ENCODE measurements around the gene C17orf107. TPM values are rescaled to one million over a fixed set of nuclear protein-coding genes. Genes with fewer than 3 reads are reported as not detected.
A peak's percentile ranks its signal among the peaks of the same experiment; 100 is the strongest.
"Not testable (repeated sequence)": the region's sequence is repeated elsewhere in the genome, so short reads cannot be mapped to it uniquely, and the experiment has no call there.

Gene C17orf107
- total RNA-seq, 1 donor from 2014 or later = 1.8 TPM

GRCh38 chr17:4854111-4854681 lies 45.1 kb upstream of the C17orf107 start:
- TF ChIP-seq CTCF (IDR thresholded peaks at IDR 0.05) = no peak
- no peaks in the 10 kb centered on the region for H3K27me3 Mint-ChIP-seq (ENCODE audit: low read depth)
- H3K4me3 Mint-ChIP-seq (ENCODE audit: unreplicated experiment) = no peak overlapping the region
- no peaks in the 10 kb centered on the region for H3K9me3 Mint-ChIP-seq (ENCODE audit: low read depth)
- H3K4me1 Mint-ChIP-seq (ENCODE audit: low read depth) = peaks cover 68% of the 10 kb centered on the region
- peaks cover 7% of the 10 kb centered on the region for H3K36me3 Mint-ChIP-seq (ENCODE audit: low read depth)
- DNase-seq (ENCODE audit: low spot score) = no peak
- H3K27ac Mint-ChIP-seq (ENCODE audit: unreplicated experiment) = peak overlapping the region; percentile 62

GRCh38 chr17:4856271-4856936 lies 42.9 kb upstream of the C17orf107 start:
- no peaks in the 10 kb centered on the region for H3K9me3 Mint-ChIP-seq (ENCODE audit: low read depth)
- H3K36me3 Mint-ChIP-seq (ENCODE audit: low read depth) = peaks cover 7% of the 10 kb centered on the region
- H3K27ac Mint-ChIP-seq (ENCODE audit: unreplicated experiment) = no peak overlapping the region
- H3K27me3 Mint-ChIP-seq (ENCODE audit: low read depth) = no peaks in the 10 kb centered on the region
- TF ChIP-seq CTCF (IDR thresholded peaks at IDR 0.05) = no peak
- peaks cover 54% of the 10 kb centered on the region for H3K4me1 Mint-ChIP-seq (ENCODE audit: low read depth)
- no peak for DNase-seq (ENCODE audit: low spot score)
- no peak overlapping the region for H3K4me3 Mint-ChIP-seq (ENCODE audit: unreplicated experiment)

GRCh38 chr17:4856937-4857314 lies 42.4 kb upstream of the C17orf107 start:
- no peak for TF ChIP-seq CTCF (IDR thresholded peaks at IDR 0.05)
- DNase-seq (ENCODE audit: low spot score) = no peak
- Mint-ChIP-seq H3K4me1 (ENCODE audit: low read depth) (peaks cover 51% of the 10 kb centered on the region), H3K4me3 (ENCODE audit: unreplicated experiment) (no peak overlapping the region), H3K9me3 (ENCODE audit: low read depth) (no peaks in the 10 kb centered on the region), H3K27me3 (ENCODE audit: low read depth) (no peaks in the 10 kb centered on the region), H3K27ac (ENCODE audit: unreplicated experiment) (no peak overlapping the region), H3K36me3 (ENCODE audit: low read depth) (peaks cover 8% of the 10 kb centered on the region)

GRCh38 chr17:4857347-4857746 lies 42.0 kb upstream of the C17orf107 start:
- H3K9me3 Mint-ChIP-seq (ENCODE audit: low read depth); H3K4me3 Mint-ChIP-seq (ENCODE audit: unreplicated experiment); DNase-seq (ENCODE audit: low spot score); H3K27ac Mint-ChIP-seq (ENCODE audit: unreplicated experiment); H3K36me3 Mint-ChIP-seq (ENCODE audit: low read depth); H3K27me3 Mint-ChIP-seq (ENCODE audit: low read depth): not testable (repeated sequence)
- H3K4me1 Mint-ChIP-seq (ENCODE audit: low read depth) = peaks cover 46% of the 10 kb centered on the region

GRCh38 chr17:4858068-4858881 lies 41.1 kb upstream of the C17orf107 start:
- no peak overlapping the region for H3K4me3 Mint-ChIP-seq (ENCODE audit: unreplicated experiment)
- H3K27ac Mint-ChIP-seq (ENCODE audit: unreplicated experiment) = peak overlapping the region; percentile 80
- no peaks in the 10 kb centered on the region for H3K27me3 Mint-ChIP-seq (ENCODE audit: low read depth)
- no peak for DNase-seq (ENCODE audit: low spot score)
- H3K4me1 Mint-ChIP-seq (ENCODE audit: low read depth) = peaks cover 44% of the 10 kb centered on the region
- TF ChIP-seq CTCF (IDR thresholded peaks at IDR 0.05) = no peak
- H3K36me3 Mint-ChIP-seq (ENCODE audit: low read depth) = peaks cover 8% of the 10 kb centered on the region
- H3K9me3 Mint-ChIP-seq (ENCODE audit: low read depth) = no peaks in the 10 kb centered on the region
